HG02840 (cell line): ENCODE results near the gene PLA2G1B.
"Not testable (repeated sequence)": the region's sequence is repeated elsewhere in the genome, so short reads cannot be mapped to it uniquely, and the experiment has no call there.

Experiments
- ATAC-seq: cut with Tn5 transposase; IDR thresholded peaks from one replicate; pipeline ENCODE4 v1.9.1; 2021; ENCODE audit warnings: mild to moderate bottlenecking, moderate library complexity, moderate number of reproducible peaks; ENCODE audit not compliant: unreplicated experiment, low FRiP score

The PLA2G1B gene

DNA sequence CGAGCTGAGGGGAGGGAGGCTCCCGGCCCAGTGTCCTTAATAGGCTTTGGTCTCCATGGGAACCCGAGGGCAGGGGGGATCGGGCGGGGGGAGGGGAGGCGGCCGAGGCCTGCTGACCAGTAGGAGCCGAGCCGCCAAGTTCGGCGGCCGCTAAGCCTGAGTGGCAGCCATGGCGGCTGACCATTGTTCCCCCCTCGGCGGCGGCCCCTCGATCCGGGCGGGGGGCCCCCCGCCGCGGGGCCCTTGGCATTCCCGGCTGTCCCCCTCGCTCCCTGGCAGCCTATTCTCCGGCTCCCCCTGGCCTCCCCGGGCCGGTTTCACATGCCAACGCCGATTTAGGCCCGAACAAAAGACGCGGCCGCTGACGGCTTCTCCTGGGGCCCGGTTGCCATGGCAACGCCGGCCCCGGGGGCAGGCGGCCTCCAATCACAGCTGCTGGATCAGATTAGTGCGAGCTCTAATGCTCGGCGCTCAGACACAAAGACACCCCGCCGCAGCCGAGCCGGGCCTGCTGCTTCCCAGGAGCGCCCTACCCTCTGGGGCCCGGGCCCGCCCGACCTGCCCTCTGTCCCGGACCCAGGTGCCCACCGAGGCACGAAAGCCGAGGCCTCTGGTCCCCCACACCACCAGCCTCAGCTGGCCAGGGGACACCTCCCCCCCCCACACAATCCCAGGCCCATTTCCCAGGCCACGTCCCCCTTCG lies 34.1 kb upstream of the PLA2G1B start:
- no peak for ATAC-seq

DNA sequence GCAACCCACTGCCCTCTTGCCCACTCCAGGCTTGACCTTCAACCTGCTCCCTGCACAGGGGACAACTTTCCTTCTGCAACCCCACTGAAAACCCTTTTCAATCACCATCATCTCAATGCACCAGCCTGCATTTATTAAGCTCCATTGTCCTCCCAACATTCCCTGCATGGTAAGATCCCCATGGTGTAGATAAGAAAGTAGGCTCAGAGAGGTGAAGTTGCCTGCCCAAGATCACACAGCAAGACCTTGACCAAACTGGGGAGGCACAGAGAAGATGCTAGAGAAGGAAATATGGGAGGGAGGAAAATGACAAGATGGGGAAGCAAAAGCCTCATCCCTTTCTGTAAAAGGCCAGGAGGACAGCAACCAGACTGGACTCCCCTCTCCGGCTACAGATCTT lies 31.5 kb upstream of the PLA2G1B start:
- ATAC-seq: no peak

DNA sequence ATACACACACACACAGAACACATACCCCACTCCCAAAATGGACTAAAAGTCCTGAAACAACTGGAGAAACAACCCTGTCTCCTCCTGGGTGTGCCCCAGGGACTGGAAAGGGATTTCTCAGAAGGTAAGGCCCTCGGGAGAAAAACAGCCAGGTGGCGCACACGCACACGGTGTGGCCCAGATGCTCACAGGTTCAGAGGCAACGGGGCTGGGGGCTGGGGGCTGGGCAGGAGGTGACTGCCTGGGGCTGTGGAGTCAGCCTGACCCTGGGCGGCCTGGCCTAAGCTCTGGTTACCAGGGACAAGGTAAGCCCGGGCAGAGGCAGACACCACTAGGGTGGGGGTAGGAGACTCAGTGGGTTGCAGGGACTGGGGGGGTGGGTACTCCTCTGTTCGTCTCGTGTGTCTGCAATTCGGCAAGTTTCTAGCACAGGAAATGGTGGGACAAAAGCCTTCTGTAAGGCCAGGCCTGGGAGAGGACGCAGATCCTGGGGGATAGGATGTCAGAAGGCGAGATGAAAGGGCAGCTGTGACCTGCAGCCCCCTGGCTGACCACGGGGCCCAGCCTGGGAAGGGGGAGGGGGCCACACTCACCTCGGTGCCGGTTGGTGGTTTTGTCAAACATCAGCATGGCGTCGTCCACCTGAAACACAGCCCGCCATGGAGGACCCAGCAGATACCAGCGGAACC lies 31.0 kb upstream of the PLA2G1B start:
- ATAC-seq: no peak

DNA sequence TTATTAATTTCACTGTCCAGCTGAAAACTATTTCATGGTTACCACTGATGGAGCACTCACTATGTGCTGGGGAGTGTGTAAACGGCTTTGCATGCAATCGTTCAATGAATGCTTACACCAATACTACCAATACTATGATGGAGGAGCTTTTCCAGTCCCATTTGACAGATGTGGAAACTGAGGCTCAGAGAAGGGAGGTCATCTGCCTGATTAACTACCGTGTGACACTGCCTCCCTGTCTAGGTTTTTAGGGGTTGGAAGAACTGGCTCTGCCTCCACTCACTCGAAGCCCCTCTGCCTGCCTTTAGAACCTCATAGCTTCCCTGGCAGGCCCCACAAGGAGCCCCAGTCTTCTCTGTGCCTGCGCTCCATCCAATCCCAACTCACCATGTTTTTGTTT lies 29.5 kb upstream of the PLA2G1B start:
- ATAC-seq: no peak

DNA sequence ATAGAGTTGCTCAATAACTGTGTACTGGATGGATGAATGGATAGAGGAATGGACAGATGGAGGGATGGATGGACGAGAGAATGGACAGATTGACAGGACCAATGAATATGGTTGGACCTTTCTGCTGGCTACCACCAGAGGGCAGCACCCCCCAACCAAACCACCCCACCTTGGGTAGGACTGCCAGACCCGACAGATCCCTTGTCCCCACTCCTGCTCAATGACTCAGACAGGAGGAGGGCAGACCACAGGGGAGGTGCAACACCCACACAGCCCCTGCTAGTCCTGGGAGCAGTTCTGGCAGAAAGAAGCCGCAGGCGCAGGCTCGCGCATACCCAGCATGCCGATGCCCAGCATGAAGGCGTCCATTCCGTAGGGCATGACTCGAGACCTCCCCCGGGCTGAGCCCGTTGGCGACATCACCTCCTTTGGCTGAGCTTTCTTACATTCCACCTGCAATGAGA lies 29.0 kb upstream of the PLA2G1B start:
- no peak for ATAC-seq

DNA sequence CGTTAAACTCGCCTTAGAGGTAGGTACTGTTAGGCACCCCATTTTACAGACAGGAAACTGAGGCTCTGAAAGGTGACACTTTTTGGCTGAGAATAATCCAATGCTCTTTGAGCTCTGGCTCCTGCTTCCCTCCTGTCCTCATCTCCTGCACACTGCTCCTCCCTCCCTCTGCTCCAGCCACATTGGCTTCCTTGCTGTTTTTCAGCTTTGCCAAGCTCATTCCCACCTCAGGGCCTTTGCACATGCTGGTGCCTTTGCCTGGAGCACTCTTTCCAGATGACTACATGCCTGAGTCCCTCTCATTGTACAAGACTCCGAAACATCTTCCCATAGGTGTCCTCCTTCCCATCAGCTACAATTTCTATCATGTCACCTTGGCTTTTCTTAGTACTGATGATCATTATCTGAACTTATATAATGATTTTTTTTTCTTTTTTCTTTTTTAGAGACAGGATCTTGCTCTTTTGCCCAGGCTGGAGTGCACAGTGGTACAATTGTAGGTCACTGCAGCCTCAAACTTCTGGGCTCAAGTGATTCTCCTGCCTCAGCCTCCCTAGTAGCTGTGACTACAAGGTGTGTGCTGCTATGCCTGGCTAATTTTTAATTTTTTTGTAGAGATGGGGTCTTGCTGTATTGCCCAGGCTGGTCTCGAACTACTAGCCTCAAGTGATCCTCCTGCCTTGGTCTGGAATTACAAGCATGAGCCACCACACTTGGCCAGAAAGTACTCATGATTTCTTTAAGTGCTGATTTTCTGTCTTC lies 26.2 kb upstream of the PLA2G1B start:
- ATAC-seq: no peak

DNA sequence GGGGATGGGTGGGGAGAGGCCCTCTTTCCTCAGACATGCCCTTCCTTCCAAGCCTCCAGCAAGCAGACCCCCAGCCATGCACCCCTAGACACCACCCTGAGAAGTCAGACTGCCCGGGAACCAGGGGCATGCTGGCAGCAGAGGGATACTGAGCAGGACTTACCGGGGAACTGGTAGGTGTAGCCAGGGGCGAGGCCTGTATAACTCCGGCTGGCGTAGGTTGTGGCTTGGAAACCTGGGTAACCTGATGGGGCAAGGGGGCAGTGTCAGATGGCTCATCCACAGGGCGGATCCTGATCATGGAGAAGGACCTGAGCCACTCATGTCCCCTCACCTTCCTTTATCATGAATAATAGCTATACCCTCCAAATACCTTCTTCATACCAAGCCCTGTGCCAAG lies 25.6 kb upstream of the PLA2G1B start:
- no peak for ATAC-seq

DNA sequence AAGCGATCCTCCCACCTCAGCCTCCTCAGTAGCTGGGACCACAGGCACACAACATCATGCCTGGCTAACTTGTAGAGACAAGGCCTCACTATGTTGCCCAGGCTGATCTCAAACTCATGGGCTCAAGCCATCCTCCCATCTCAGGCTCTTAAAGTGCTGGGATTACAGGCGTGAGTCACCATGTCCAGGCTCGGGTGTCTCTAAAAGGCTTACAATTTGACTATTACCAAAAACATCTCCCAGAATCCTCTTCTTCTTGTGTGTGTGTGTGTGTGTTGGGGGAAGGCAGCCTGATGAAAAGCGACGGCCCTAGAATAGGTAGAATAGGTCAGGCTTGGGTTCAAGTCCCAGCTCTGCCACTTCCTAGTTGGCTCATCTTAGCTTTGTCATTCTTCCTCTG lies 24.5 kb upstream of the PLA2G1B start:
- ATAC-seq: no peak

DNA sequence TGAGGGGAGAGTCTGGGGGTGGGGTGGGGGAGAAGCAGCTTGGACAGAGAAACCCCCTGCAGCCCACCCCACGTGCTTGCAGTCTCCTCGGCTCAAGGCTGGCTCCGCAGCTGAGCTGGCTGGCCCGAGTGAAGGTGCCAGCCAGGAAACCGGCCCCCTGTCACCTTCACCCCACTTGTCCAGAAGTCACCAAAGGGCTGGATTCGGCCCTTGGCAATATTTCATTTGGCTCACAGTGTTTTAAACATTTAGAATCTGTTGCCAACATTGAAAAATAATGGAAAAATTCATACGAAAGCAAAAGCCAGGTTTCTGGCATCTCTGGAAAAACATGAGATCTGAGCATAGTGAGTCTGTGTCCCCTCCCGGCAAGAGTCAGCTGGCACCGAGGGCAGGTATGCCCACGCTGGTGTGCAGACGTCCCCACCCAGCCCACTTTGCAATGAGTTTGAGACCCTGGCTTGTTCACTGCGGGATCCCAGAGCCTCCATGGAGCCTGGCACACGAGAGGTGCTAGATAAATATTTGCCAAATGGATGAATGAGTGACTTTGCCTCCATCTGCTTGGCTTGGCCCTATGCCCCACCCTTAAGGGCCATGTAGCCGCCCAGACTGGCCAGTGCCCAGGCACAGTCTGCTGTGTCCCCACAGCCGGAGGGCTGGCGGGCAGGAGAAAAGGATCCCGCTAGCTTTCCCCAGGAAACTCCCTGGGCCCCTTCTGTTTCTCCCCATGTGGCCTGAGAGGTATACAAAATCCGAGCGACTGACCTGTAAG lies 23.2 kb upstream of the PLA2G1B start:
- no peak for ATAC-seq

DNA sequence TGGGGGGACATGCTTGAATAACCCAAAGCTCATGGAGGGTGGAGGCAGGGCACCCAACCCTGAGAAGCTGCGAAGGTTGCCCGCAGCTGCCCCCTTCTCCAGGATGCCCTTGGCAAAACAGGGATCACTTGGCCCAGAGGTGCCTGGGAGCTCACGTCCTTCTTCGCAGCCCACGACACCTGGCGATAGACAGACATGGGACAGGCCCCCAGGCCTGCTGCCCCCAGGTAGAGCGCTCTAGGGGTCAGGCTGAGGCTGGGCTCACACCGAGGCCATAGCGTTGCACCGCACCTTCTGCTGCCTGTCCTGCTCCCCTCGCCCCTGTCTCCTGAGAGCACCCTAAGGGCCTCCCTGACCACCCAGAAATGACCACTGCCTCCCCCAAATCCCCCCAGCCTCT lies 20.2 kb upstream of the PLA2G1B start:
- ATAC-seq: no peak

DNA sequence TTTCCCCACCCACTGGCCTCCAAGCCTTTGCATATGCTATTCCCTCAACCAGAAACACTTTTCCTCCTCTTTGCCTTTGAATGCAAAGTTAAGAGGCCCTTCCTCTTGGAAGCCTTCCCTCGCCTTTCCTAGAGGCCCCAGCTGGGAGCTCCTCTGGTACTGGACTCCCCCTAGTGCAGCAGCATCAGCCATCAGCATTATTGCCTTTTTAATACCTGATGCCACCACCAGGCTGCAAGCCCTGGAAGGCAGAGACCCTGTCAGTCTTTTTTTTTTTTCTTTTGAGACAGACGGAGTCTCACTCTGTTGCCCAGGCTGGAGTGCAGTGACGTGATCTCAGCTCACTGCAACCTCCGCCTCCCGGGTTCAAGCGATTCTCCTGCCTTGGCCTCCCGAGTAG lies 19.1 kb upstream of the PLA2G1B start:
- no peak for ATAC-seq

DNA sequence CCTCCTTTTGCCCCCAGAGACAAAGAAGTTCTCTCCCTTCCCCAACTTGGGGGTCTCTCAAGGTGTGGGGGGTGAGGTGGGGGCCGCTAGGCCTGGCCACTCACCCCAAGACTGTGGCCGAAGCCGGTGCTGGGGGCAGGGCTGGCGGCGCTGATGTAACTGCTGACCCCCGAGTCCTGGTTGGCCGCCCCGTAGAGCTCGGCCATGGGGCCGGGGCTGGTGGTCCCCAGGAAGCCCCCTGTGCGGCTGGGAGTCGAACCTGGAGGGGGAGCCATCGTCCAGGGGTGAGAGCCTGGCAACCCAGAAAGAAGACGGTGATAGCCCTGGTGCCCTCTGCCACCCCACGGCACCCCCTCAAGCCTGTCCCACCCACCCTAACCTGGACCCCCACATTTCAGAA lies 18.5 kb upstream of the PLA2G1B start:
- no peak for ATAC-seq

DNA sequence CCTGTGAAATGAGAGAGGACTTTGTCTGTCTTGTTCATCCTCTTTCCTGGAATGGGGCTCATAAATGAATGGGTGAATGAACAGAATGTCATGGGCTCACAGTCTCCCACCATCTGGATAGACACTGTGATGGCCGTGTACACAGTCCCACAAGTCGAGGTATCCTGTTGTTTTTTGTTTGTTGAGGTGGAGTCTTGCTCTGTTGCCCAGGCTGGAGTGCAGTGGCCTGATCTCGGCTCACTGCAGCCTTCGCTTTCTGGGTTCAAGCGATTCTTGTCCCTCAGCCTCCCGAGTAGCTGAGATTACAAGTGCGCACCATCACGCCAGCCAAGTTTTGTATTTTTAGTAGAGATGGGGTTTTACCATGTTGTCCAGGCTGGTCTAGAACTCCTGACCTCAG lies 16.1 kb upstream of the PLA2G1B start:
- ATAC-seq: no peak

DNA sequence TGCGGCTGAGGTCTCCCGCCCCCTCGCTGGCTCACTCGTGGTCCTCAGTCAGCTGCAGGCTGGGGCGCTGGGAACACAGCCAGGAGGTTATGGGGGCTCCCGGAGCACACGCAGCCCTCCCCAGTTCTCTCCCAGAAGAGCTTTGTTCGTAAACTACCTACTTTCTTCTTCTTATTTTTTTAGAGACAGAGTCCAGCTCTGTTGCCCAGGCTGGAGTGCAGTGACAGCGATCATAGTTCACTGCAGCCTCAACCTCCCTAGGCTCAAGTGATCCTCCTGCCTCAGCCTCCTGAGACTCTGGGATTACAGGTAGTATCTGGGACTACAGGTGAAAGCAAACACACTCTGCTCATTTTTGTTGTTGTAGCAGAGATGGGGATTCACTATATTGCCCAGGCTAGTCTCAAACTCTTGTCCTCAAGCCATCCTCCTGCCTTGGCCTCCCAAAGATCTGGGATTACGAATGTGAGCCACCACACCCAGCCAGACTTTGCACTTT lies 15.5 kb upstream of the PLA2G1B start:
- no peak for ATAC-seq

DNA sequence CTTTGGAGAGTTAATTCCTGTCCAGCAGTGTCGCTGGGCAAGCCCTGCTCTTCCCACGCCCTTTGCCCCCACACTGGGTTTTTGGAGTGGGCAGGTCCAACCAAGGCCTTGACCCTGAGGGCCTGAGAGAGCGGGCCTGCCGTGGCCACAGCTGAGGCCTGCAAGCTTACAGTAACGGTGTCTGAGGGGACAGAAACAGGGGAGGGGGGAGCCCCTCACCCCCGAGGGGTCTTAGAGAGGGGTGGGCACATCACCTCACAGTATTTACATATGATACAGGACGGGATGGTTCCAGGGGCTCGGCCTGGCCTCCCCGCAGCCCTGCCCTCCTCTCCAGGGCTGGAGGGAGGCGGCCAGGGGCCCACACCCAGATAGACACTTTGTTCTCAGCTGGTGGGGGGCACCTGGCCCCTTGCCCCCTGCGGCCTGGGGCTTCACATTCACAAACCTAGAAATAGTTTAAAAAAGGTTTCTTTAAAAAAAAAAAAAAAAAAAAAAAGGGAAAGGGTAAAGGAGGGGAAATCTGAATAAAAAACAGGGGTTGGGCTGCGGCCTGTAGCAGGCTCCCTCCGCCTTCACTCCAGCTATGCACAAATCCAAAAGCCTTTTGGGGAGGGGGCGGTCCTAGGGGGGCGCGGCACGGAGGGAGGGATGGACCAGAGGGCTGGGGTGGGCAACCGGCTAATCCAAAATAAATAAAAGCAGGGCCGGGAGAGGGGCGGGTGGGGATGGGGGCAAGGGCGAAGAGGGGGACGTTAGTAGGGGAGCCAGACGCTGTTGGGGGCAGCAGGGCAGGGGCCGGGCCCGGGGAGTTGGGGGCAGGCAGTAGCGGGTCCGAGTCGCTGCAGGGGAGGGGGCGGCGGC lies 14.8 kb upstream of the PLA2G1B start:
- no peak for ATAC-seq

DNA sequence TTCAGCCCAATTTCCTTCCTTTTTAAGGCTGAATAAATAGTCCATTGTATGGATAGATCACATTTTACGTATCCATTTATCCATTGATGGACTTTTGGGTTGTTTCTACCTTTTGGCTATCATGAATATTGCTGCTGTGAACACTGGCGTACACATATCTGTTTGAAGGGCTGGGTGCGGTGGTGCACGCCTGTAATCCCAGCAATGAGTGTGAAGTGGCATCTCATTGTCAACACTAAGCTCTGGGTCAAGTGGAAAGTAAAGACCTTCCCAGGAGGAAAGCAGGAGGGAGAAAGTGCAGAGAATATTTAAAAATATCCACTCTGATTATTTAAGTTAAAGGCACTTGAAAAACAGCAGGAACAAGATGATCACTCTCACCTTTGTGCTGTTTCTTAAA lies 11.7 kb upstream of the PLA2G1B start:
- ATAC-seq: no peak

DNA sequence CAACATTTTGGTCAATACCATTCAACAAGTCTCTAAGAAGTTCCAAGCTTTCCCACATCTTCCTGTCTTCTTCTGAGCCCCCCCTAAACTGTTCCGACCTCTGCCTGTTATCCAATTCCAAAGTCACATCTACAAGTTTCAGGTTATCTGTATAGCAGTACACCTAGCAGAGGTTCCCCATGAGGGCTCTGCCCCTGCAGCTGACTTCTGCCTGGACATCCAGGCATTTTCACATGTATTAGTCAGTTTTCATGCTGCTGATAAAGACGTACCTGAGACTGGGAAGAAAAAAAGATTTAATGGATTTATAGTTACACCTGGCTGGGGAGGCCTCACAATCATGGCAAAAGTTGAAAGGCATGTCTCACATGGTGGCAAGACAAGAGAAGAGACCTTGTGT lies 10.2 kb upstream of the PLA2G1B start:
- ATAC-seq: no peak

DNA sequence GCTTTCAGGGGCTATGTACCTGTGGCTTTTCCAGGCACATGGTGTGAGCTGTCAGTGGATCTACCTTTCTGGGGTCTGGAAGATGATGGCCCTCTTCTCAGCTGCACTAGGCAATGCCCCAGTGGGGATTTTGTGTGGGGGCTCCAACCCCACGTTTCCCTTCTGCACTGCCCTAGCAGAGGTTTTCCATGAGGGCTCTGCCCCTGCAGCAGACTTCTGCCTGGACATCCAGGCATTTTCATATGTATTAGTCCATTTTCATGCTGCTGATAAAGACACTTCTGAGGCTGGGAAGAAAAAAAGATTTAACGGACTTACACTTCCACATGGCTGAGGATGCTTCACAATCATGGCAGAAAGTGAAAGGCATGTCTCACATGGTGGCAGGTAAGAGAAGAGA lies 8.8 kb upstream of the PLA2G1B start:
- ATAC-seq: not testable (repeated sequence)

DNA sequence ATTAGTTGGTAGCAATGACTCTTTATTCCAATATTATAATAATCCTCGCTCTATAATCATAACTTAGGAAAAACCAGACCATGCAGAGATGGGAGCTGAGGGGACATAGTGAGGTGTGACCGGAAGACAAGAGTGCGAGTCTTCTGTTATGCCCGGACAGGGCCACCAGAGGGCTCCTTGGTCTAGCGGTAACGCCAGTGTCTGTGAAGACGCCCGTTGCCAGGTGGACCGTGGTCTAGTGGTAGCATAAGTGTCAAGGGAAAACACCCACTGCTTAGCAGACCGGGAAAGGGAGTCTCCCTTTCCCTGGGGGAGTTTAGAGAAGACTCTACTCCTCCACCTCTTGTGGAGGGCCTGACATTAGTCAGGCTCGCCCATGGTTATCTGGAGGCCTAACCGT lies 7.9 kb upstream of the PLA2G1B start:
- ATAC-seq: not testable (repeated sequence)

DNA sequence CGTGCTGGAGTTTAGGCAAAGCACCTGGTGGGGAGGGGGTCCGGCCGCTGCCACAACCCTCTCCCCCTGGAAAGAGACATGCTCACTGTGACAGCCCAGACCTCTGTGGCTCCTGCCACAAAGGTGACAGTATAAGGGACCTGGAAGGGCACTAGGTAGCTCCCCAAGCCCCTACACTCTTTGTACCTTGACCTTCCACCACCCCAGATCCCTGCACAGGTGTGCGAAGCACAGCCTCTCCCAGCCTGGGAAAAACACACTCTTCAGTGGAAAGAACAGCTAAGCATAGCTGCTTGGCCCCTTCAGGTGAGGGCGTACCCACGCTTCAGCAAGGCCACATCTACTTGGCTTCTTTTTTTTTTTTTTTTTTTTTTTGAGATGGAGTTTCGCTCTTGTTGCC lies 4.9 kb upstream of the PLA2G1B start:
- no peak for ATAC-seq
